ENCODE results near the gene CRYL1. TPM values are rescaled to one million over a fixed set of nuclear protein-coding genes. Genes with fewer than 3 reads are reported as not detected.
A peak's percentile ranks its signal among the peaks of the same experiment; 100 is the strongest.

Gene CRYL1
- total and polyA plus RNA-seq, 12 donors: 10.6 to 68.0 (median 48.1) TPM

- intact Hi-C loops (cut with DNase I): no loop called here
Observed at GRCh38 chr13:20399515-20399914, 126.1 kb downstream of the CRYL1 start.

GRCh38 chr13:20398459-20398858 lies 127.2 kb downstream of the CRYL1 start:
- H3K27ac ChIP-seq: no peak overlapping the region
- no peaks in the 10 kb centered on the region for H3K36me3 ChIP-seq (replicated peaks in 1 of 2)
- TF ChIP-seq CTCF (IDR thresholded peaks at IDR 0.05) (no peak), POLR2A (IDR thresholded peaks at IDR 0.05) (no peak)
- no peaks in the 10 kb centered on the region for H3K27me3 ChIP-seq
- WGBS, 4 donors: 86 to 89% (median 87%) methylated on average over 10 of the region's 10 CpGs
- peak in 1 of 7 donors; percentile 9 for DNase-seq
- H3K4me1 ChIP-seq (replicated peaks in 1 of 2): no peaks in the 10 kb centered on the region
- H3K9me3 ChIP-seq (replicated peaks in 1 of 3): no peaks in the 10 kb centered on the region
- H3K4me3 ChIP-seq: no peak overlapping the region
- intact Hi-C loops (cut with DNase I): no loop called here

More at GRCh38 chr13:20399515-20399914, 126.1 kb downstream of the CRYL1 start:
- DNase-seq: peak in 1 of 7 donors; percentile 14
- Histone ChIP-seq H3K36me3 (replicated peaks in 1 of 2) (peaks cover 0 to 8% of the 10 kb centered on the region in 2 donors), H3K9me3 (replicated peaks in 1 of 3) (no peaks in the 10 kb centered on the region), H3K4me1 (replicated peaks in 1 of 2) (no peaks in the 10 kb centered on the region), H3K27me3 (no peaks in the 10 kb centered on the region), H3K27ac (no peak overlapping the region), H3K4me3 (no peak overlapping the region)
- 84 to 96% (median 88%) methylated on average over 5 of the region's 5 CpGs for WGBS, 4 donors
- TF ChIP-seq CTCF (IDR thresholded peaks at IDR 0.05) (no peak), POLR2A (IDR thresholded peaks at IDR 0.05) (no peak)

- Histone ChIP-seq H3K27me3 (no peaks in the 10 kb centered on the region), H3K36me3 (replicated peaks in 1 of 2) (no peaks in the 10 kb centered on the region), H3K4me1 (replicated peaks in 1 of 2) (no peaks in the 10 kb centered on the region), H3K9me3 (replicated peaks in 1 of 3) (no peaks in the 10 kb centered on the region), H3K4me3 (no peak overlapping the region), H3K27ac (no peak overlapping the region)
- TF ChIP-seq CTCF (IDR thresholded peaks at IDR 0.05) (no peak), POLR2A (IDR thresholded peaks at IDR 0.05) (no peak)
- DNase-seq: peak in 1 of 7 donors; percentile 24
- WGBS, 4 donors: 78 to 97% (median 92%) methylated on average over 3 to 5 of the region's 5 CpGs
- intact Hi-C loops (cut with DNase I): no loop called here
Observed at GRCh38 chr13:20397896-20398295, 127.8 kb downstream of the CRYL1 start.

- no peaks in the 10 kb centered on the region for H3K4me1 ChIP-seq (replicated peaks in 1 of 2)
- H3K27ac ChIP-seq: no peak overlapping the region
- WGBS, 4 donors: 78 to 83% (median 79%) methylated on average over 22 to 26 of the region's 26 CpGs
- no peaks in the 10 kb centered on the region for H3K27me3 ChIP-seq
- DNase-seq: peak; percentile 28 to 68 (median 46)
- H3K4me3 ChIP-seq: no peak overlapping the region
- H3K9me3 ChIP-seq (replicated peaks in 1 of 3): no peaks in the 10 kb centered on the region
- H3K36me3 ChIP-seq (replicated peaks in 1 of 2): no peaks in the 10 kb centered on the region
- TF ChIP-seq POLR2A (IDR thresholded peaks at IDR 0.05) (no peak), CTCF (IDR thresholded peaks at IDR 0.05) (no peak)
- intact Hi-C loops (cut with DNase I): no loop called here
Observed at GRCh38 chr13:20395061-20395916, 130.4 kb downstream of the CRYL1 start.

All from adrenal gland (tissue), 12 donors.